Brain microvascular endothelial cell (primary cell): ENCODE data around the gene YDJC.
"Not testable (repeated sequence)": the region's sequence is repeated elsewhere in the genome, so short reads cannot be mapped to it uniquely, and the experiment has no call there.

Source experiments
- DNase-seq: peaks from one replicate; pipeline ENCODE4 v3.0.0-alpha.2; 2020
- H3K27ac ChIP-seq: fragments of 250-450 bp; sonication (Bioruptor Pico); 2 replicates; pipeline ENCODE4 v1.5.1; 2020; ENCODE audit warnings: mild to moderate bottlenecking, moderate library complexity
- H3K27me3 ChIP-seq: fragments of 250-450 bp; sonication (Bioruptor Pico); replicated peaks from 2 replicates; pipeline ENCODE4 v1.5.1; 2020; ENCODE audit warnings: mild to moderate bottlenecking
- H3K36me3 ChIP-seq: fragments of 250-450 bp; sonication (Bioruptor Pico); replicated peaks from 2 replicates; pipeline ENCODE4 v1.5.1; 2020; ENCODE audit warnings: mild to moderate bottlenecking
- H3K4me3 ChIP-seq: 2 replicates; pipeline ENCODE4 v1.5.1; 2011; ENCODE audit warnings: low read depth, mild to moderate bottlenecking, control low read depth, low read length, moderate library complexity
- CTCF ChIP-seq: IDR thresholded peaks from 2 replicates; pipeline ENCODE4 v1.5.1; 2011; ENCODE audit warnings: low read depth, mild to moderate bottlenecking, moderate library complexity, low read length, control low read depth, inconsistent platforms; ENCODE audit errors: missing control alignments
- in situ Hi-C: cut with HindIII; loops from 2 replicates; pipeline ENCODE4 v1.10.0; 2017; ENCODE audit warnings: low sequenced_read_pairs, low pct_ligation_motif_present

YDJC gene

GRCh38 chr22:21629255-21630149 lies at the start of gene YDJC:
Gene YDJC (minus strand): TSS chr22:21630022. CDS start chr22:21630014, 8 bp downstream.
- Histone ChIP-seq H3K36me3 (peaks cover 21% of the 10 kb centered on the region), H3K27me3 (no peaks in the 10 kb centered on the region), H3K4me3 (peak within 1 kb of the TSS; percentile 84), H3K27ac (peak within 1 kb of the TSS; percentile 74)
- in situ Hi-C loops: no loop called here
- peak; percentile 75 for TF ChIP-seq CTCF
- peak; percentile 85 for DNase-seq

GRCh38 chr22:21679383-21679782 lies 49.6 kb upstream of the YDJC start:
- TF ChIP-seq CTCF: no peak
- Histone ChIP-seq H3K27me3 (no peaks in the 10 kb centered on the region), H3K4me3 (no peak overlapping the region), H3K36me3 (peaks cover 51% of the 10 kb centered on the region), H3K27ac (no peak overlapping the region)
- in situ Hi-C loops: no loop called here
- no peak for DNase-seq

- H3K4me3 ChIP-seq, DNase-seq, H3K27ac ChIP-seq, H3K27me3 ChIP-seq, in situ Hi-C loops: not testable (repeated sequence)
- peaks cover 53% of the 10 kb centered on the region for H3K36me3 ChIP-seq
Observed at GRCh38 chr22:21678842-21679241, 49.0 kb upstream of the YDJC start.

- H3K36me3 ChIP-seq: peaks cover 54% of the 10 kb centered on the region
- no peak for TF ChIP-seq CTCF
- H3K27me3 ChIP-seq: no peaks in the 10 kb centered on the region
- DNase-seq: no peak
- in situ Hi-C loops: no loop called here
- no peak overlapping the region for H3K4me3 ChIP-seq
- H3K27ac ChIP-seq: no peak overlapping the region
Observed at GRCh38 chr22:21677606-21678443, 48.0 kb upstream of the YDJC start.

GRCh38 chr22:21674638-21675245 lies 44.9 kb upstream of the YDJC start:
- H3K27me3 ChIP-seq: no peaks in the 10 kb centered on the region
- no peak for DNase-seq
- peaks cover 63% of the 10 kb centered on the region for H3K36me3 ChIP-seq
- H3K27ac ChIP-seq: no peak overlapping the region
- TF ChIP-seq CTCF: no peak
- no peak overlapping the region for H3K4me3 ChIP-seq
- in situ Hi-C loops: no loop called here
